GM18861 (cell line): ENCODE measurements around the gene GPR173.

Source experiments
- ATAC-seq: cut with Tn5 transposase; IDR thresholded peaks from one replicate; pipeline ENCODE4 v1.9.1; 2021; ENCODE audit not compliant: unreplicated experiment

Gene GPR173, protein sequence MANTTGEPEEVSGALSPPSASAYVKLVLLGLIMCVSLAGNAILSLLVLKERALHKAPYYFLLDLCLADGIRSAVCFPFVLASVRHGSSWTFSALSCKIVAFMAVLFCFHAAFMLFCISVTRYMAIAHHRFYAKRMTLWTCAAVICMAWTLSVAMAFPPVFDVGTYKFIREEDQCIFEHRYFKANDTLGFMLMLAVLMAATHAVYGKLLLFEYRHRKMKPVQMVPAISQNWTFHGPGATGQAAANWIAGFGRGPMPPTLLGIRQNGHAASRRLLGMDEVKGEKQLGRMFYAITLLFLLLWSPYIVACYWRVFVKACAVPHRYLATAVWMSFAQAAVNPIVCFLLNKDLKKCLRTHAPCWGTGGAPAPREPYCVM

DNA sequence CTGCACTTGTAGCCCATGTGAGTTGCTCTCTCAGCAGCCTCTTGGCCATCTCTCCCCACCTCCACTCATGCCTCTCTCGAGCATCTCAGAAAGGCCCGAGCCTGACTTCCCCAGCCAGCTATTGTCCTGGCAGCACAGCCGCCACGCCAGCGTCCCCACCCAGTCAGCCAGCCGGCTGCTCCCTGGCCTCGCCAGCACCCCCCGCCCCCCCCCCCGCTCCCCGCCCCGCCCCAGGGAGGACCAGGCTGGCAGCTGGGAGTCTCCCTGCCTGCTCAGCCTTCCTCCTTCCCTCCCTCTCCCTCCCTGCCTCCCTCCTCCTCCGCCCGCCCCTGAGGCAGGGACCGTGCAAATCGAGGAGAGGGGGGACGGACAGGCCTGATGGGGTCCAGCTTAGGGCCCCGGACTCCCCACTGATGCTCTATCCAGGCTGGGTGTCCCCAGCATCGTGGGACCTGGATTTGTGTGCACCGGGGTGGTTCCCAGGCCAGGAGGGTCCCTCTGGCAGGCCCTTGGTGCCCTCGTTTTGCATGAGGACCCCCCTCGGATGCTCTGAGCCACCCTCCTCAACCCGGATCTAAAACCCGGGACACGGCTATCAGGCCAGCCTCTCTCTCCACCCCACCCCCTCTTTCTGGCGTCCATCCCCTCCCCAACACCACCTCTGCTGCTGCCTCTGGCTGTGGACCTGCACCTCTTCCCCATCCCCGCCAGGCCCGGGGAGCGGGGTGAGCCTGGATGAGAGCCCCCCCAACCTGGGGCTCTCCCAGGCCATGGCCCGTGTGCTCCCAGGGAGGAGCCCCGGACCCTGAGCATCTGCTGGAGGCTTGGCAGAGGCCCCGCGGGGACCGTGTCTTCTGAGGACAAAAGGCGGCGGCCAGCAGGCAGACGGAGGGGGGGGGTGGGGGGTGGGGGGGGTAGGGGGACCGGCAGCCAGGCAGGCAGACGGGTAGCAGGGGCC, at the start of gene GPR173:
Gene GPR173, plus strand, starts transcription at position 621 of the 958 bp plus-strand sequence. CDS start 27,833 bp downstream, outside the sequence.
- no peak for ATAC-seq

DNA sequence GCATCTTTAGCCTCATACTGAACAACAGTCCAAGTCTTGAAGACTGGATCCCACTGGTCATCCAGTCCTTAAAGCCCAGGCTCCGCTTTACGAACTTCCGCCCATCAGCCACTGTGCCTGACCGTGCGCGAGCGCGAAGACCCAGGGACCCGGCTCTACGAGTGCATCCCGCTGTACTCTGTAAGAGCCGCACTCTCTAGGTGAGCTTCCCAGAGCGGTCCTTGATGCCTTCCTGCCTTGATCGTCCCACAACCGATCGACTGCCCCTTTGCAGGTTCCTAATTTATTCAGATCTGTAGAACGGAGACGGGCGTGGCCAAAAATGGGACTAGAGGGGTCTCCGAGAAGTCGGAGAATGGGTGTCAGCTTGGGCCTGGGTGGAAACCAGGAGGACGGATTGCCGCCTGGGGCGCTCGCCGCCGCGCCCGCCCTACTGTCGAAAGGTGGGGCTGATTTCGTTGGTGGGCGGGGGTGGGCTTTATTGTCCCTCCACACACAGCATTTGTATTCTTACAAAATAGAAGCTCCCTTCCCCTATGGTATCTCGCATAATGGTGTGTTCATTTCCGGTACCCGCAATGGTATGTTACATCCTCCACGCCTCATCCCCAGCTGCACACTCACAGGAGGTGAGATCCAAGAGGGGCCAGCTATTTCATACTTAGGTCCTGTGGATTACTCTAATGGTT, 48.0 kb upstream of the GPR173 start:
- no peak for ATAC-seq

DNA sequence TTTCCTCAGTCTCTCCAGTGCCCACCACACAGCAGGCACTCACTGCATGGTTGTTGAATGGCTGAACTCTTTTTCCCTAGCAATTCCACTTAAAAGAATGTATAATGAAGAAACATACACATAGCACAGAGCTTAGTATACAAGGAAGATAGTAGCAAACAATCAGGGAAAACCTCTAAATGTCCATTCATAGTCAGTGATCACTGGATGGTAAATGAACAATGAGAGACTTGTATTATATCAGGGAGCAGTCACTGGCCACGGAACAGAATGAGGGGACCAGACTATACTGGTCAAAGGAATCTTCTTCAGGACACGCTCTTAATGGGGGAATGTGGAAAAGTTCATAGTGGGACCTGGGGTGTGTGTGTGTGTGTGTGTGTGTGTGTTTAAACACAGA, 46.6 kb upstream of the GPR173 start:
- ATAC-seq, result no peak

DNA sequence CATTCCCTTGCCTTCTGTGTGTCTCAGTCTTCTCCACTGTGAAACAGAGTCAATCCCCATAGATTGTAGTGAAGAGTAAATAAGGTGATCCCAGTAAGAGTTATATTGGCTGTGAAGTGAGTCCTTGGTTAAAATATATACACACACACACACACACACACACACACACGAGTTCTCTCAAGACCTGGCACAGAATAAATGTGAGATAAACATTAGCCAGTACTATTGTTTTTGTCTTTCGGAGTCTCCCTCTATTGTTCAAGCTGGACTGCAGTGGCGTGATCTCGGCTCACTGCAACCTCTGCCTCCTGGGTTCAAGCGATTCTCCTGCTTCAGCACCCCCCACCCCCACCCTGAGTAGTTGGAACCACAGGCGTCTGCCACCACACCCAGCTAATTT, 45.5 kb upstream of the GPR173 start:
- no peak for ATAC-seq

DNA sequence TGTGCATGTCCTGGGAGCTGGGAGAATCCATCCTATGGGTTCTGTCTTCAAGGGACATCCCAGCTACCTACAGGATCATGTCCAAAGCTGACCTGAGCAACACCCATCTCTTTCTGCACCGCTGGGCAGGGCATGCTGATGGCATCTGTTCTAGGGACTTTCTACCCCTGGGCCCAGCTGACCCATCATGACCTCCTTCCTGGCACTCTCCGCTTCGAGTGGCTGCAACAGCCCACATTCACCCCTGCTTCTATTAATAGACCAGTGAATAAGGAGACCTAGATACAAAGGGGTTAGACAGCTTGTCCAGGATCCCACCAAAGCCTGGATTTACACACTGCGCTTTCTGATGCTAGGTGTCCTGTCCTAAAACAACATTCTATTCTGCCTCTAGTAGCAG, 44.6 kb upstream of the GPR173 start:
- no peak for ATAC-seq

DNA sequence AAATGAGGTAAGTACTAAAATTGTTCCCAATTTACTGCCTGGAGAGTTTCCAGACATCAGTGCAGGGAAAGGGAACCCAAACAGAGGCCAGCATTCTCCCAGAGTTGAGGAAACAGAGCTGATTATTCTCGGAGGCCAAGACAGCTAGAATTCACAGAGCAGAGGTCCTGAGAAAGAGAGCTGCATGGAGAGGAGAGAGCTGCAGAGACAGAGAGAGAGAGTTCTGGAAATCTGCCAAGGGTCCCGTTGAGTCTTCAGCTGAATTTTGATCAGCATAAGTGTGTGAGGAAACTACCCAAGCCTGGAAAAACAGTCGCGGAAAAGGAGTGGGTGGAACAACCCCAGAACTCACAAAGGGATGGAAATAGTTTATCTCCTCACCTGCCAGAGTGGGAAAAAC, 43.8 kb upstream of the GPR173 start:
- no peak for ATAC-seq

DNA sequence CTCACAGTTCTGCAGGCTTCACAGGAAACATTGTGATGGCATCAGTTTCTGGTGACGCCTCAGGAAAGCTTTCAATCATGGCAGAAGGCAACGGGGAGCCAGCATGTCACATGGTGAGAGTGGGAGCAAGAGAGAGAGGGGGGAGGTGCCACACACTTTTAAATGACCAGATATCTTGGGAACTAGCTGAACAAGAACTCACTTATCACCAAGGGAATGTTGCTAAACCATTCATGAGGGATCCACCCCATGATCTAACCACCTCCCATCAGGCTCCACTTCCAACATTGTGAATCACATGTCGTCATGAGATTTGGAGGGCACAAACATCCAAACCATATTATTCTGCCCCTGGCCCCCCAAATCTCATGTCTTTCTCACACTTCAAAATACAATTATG, 43.3 kb upstream of the GPR173 start:
- no peak for ATAC-seq

DNA sequence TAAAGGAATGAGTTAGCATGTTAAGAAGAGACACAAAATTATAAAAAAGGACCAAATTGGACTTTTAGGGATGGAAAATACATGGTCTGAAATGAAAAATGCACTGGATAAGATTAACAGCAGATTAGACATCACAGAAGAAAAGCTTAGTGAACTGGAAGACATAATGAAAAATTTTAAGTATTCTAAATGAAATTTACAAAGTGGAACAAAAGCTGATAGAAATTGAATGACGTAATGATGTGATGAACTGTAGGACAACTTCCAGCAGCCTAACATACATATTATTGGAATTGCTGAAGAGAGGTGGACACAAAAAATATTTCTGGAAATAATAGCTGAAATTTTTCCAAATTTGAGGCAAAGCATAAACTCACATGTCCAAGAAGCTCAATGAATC, 39.6 kb upstream of the GPR173 start:
- ATAC-seq, result no peak

DNA sequence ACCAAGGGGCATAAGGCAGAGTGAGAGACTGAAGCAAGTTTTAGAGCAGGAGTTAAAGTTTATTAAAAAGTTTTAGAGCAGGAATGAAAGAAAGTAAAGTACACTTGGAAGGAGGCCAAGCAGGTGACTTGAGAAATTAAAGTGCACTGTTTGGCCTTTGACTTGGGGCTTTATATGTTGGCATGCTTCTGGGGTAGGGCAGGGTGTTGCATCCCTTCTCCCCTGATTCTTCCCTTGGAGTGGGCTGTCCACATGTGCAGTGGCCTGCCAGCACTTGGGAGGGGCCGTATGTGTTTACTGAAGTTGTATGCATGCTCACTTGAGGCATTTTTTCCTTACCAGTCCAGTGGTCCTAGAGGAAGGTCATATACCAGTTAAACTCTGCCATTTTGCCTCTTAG, 35.3 kb upstream of the GPR173 start:
- ATAC-seq, result no peak

DNA sequence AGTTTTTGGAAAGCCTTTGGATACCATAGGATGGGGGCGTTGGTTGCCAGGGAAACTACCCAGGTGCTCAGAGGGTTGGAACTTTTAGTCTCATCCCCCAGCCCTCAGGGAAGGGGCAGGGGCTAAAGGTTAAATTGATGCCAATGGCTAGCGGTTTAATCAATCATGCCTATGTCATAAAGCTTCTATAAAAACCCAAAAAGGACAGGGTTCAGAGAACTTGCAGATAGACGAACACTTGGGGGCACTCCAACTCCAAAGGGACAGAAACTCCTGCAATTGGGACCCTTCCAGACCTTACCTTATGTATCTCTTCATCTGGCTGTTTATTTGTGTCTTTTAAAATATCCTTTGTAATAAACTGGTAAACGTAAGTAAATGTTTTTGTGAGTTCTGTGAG, 30.0 kb upstream of the GPR173 start:
- no peak for ATAC-seq

DNA sequence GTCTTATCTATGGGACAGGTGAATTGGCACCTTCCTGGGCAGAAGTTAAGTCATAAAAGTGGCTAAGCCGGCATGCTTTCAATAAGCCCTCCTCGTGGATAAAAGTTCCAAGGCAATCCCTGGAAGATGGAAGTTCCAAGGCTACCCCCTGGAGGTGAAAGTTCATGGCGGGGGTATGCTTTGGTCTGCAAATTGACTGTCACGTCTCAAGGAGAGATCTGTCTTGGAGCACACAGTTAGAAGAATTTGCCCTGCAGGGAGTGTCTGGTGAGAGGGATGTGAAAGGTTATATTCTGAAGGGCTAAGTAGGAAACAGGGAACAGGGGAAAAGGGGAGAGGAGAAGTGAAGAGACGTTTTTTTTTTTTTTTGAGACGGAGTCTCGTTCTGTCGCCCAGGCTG, 26.2 kb upstream of the GPR173 start:
- no peak for ATAC-seq

DNA sequence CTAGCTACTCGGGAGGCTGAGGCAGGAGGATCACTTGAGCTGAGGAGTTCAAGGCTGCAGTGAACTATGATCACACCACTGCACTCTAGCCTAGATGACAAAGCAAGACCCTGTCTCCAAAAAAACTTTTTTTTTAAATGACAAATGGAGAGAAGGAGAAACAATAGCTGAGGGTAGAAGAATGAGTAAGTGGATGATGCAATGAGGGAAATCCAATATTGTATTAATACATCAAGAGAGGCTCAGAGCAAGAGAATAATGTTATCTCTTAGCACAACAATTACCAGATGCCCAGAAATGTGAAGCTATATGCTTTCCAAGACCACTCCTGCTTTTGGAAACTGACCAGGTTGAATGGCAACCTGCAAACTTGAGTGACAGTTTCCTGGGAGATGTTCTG, 19.9 kb upstream of the GPR173 start:
- no peak for ATAC-seq

DNA sequence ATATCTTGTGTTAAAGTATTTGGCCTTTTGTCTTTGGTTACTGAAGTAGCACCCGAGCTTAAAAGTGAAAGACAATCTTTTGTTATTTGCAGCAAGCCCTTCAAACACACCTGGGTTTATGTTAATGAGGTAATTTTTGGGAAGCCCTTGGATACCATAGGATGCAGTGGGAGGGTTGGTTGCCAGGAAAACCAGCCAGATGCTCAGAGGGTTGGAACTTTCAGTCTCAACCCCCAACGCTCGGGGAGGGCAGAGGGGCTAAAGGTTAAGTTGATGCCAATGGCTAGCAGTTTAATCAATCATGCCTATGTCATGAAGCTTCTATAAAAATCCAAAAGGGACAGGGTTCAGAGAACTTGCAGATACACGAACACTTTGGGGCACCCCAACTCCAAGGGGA, 17.2 kb upstream of the GPR173 start:
- ATAC-seq, result no peak

DNA sequence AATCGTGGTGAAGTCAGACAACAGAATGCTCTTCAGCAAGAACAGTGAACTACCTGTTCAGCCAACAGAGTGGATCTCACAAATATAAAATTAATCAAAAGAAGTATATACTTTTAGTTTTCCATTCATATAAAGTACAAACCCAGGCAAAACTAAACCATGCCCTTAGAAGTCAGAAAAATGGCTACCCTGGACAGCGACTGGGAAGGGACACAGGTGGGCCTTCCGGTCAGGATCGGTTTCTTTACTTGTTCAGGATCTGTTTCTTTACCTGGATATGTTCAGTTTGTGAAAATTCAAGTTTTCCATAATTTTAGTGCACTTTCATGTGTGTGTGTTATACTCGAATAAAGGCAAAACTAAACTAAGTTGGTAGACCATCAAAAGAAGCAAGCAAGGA, 12.4 kb upstream of the GPR173 start:
- no peak for ATAC-seq

DNA sequence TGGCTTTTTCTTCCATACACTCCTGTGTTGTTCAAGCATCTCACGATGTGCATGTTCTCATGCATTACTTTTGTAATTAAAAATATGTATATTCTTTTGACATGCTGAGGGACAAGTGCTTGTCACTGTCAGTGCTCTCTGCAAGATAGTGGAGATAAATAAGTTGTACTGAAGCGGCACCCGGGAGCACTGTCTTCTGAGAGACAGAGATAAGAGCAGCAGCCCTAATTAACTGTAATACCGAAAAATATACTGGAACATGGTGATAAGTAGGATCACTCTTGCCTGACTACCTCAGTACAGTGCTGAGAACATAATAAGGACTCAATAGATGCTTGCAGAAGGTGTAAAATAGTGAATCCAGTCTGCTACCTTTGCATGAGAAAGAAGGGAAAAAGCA, 9.4 kb upstream of the GPR173 start:
- ATAC-seq, result no peak

DNA sequence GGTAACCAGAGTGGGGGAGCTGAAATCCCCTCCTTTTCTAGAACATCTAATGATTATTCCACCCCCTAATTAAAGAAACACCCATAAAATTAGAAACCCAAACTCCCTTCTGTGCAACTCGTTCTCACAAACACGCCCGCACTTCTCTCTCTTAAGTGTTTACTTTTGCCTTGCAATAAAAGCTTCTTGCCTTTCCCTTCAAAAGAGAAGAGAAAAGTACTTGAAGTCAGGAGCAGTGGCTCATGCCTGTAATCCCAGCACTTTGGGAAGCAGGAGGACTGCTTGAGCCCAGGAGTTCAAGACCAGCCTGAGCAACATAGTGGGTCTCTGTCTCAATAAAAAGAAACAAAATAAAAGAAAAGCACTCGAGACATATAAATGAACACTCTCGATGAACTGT, 3.6 kb upstream of the GPR173 start:
- no peak for ATAC-seq

DNA sequence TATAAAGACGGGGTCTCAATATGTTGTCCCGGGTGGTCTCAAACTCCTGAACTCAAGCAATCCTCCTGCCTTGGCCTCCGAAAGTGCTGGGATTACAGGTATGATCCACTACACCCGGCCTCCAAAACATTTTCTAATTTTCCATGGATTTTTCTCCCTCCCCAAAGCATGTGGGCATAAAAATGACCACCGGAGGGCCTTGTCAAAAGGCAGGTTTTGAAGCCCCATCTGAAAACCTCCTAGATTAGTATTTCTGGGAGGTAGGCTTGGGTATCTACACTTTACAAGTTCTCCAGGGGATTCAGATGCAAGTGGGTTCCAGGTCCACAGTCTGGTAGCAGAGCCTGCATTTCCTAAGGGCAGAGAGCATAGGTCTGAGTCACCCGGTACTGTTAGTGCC, 1.4 kb upstream of the GPR173 start:
- no peak for ATAC-seq

DNA sequence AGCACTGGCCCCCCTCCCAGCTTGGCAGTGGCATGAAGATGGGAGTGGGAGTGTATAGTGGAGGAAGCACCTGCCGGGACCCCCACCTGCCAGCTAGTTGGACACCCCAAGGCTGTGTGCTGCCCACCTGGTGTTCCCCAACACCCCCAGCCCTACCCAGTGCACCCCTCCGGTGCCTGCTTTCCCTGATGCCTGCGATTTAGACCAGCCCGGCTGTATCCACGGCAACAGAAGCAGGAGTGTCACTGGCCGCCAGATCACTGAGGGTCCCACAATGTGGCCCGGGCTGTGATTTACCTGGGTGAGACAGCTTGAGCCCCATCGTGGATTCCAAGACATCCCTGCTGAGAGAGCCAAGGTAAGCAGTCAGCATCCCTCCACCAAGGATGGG, 533 bp downstream of the GPR173 start:
- no peak for ATAC-seq

DNA sequence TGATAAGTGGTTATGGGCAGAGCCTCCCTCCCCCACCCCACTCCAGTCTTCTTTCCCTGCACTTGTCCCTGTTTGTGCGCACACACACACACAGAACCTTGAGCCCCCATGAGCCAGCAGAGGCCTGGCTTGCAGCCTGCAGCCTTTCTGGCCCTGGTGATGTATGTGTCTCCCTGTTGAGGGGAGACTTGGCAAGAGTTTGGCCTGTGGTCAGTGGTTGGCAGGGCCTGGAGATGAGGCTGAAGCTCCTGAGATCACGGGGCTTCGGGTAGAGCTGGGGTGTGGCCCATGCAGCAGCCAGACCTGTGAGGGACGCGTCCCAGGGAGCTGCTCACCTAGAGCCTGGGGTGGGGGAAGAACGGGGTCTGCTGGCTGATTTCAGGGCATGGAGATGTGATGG, 2.3 kb downstream of the GPR173 start:
- no peak for ATAC-seq

DNA sequence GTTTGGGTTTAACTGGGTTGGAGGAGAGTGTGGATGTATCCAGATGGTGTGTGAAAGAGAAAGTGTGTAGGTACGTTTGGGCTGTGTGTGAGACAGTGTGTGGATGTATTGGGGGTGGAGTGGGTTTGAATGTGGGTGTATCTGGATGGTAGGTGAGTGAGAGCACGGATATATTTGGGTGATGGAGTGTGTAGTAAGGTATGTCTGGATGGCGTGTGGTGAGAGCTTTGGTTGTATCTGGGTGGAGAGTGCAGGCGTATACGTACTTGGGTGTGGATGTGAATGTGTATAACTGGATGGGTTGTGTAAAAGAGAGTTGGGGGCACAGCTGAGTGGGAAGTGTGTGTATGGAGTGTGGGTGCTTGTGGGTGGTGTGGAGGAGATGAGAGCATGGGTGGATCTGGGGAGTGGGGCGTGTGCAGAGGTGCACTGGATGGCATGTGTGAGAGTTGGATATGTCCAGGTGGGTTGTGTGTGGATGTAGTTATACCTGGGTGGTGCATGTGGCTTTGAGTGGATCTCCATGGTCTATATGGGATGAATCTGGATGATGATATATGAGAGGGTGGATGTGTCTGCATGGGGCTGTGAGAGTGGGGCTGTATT, 6.8 kb downstream of the GPR173 start:
- no peak for ATAC-seq

DNA sequence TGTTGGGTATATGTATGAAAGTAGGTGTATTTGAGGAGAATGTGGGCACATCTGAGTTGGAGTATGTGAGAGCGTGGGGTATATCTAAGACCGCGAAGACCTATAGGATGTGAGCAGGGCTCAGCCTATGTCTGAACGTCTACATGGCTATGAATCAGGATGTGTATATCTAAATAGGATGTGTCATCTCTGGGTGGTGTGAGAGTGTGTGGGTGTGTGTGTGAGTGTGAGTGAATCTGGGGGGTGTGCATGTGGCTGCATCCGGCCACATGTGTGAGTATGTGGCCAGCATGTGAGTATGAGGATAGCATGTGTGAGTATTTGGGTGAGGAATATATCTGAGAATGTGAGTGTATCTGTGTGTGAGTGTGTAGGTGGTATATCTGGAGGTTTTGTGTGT, 7.7 kb downstream of the GPR173 start:
- no peak for ATAC-seq
